ENCODE results near the gene NUDT10.
"Not testable (repeated sequence)": the region's sequence is repeated elsewhere in the genome, so short reads cannot be mapped to it uniquely, and the experiment has no call there.

NUDT10 gene

DNA sequence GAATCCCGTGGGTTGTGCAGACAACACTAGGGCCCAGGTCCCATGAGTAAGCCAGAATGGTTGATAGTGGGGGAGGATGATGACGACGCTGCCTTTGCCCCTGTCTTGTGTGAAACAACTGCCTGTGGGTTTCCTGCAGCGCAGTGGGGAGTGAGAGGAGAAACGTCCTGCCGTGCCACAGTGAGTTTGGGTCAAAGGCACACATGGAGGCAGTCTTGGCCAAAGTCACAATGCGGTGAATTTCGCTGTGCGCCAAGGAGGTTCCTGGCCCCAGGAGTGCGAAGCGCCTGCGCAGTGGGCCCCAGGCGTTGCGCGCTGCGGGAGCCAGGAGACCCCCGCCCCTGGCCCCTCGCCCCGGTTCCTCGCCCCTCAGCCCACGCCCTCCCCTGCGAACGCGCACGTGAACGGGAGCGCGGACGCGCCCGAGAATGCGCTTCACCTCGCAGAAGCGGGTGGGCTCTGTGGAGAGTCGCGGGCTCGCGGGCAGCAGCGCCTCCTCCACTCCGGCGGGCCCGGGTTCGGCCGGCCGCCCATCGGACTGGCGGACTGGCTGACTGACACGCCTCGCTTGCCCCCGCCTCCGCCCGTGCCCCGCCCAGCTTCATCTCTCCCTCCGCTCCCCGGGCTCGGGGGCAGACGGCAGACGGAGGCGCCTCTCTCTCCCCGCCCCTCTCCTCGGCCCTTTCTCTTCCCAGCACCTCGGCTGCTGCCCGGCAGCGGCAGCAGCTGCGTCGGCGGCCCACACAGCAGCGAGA lies at the start of gene NUDT10:
TSS of gene NUDT10 (plus strand) at position 635 of the 755 bp plus-strand sequence. CDS start 144 bp downstream, outside the sequence.
- peak; percentile 24 for DNase-seq

DNA sequence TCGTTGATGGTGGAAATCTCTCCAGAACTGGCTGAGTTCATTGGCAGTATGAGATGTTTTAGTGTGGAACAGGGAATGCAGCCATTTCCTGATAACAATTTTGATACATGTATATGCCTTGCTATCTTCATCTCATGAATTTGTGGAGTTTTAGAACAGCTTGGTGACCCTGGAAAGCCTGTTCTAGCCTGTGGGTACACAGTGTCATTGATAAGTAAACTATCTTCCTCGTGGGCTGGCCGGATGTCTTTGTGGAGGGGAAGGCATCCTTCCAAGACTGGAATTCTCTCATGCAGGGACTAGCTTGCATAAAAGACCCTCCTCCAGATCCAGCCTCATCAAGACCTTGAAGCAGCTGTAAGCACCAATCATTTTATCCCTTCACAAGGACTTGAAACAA lies 40.2 kb upstream of the NUDT10 start:
- DNase-seq: no peak

DNA sequence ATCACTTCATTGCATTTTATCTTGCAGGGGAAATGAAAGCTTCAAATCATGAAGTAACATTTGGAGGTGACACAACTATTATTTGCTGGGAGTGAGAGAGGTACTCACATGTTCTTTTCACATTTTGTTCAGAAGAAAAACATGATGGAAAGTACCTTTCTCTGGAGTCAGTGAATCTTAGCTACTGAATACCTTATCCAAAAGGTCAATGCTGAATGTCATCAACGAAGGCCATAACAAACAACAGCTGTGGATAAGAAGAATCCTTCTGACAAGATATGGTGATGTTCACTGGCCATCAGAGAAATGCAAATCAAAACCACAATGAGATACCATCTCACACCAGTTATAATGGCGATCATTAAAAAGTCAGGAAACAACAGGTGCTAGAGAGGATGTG lies 36.5 kb upstream of the NUDT10 start:
- DNase-seq: no peak

- no peak for DNase-seq
These were observed 16.4 kb upstream of the NUDT10 start for GRCh38 chrX:51316271-51316670.

DNA sequence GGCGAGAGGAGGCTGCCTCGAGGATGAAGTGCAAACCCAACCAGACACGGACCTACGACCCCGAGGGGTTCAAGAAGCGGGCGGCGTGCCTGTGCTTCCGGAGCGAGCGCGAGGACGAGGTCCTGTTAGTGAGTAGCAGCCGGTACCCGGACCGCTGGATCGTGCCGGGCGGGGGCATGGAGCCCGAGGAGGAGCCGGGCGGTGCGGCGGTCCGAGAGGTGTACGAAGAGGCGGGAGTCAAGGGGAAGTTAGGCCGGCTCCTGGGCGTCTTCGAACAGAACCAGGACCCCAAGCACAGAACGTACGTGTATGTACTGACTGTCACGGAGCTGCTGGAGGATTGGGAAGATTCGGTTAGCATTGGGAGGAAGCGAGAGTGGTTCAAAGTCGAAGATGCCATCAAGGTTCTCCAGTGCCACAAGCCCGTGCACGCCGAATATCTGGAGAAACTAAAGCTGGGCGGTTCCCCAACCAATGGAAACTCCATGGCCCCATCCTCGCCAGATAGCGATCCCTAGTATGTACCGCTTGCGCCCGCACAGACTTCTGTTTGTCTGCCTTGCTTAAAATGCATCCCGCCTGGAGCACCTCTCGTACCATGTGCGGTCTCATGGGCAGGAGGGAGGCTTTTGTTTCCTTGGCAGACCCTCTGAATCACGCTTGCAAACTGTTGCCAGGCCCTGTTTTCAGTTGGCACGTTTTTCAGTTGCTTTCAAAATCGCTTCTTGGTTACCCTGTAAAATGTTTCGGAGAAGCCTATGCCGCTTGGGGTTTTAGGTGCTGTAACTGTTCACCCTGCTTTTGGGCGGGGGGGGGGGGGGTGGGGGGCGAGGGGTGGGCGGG lies 542 bp downstream of the NUDT10 start:
- DNase-seq: not testable (repeated sequence)

DNA sequence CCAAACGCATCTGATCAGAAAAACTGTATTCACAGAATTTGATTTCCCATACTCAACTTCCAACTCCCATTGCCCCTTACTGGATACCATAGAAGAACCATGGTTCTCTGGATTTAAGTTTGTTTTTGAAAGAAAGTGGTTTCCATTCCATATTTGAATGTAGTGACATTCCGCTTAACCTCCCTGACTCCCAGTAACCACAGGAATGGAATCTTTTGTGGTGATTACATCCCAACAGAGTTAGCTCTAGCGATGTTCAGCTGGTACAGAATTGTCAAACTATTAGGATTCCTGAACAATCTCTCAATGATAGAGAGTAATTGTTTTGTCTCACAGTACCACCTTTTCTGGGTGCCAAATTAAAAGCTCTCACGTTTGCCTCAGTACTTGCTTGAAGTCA lies 1.7 kb downstream of the NUDT10 start:
- no peak for DNase-seq

- DNase-seq: peak; percentile 52
These were observed 4.0 kb downstream of the NUDT10 start for GRCh38 chrX:51336584-51336983.

- no peak for DNase-seq
These were observed 28.6 kb downstream of the NUDT10 start for GRCh38 chrX:51361251-51361650.

DNA sequence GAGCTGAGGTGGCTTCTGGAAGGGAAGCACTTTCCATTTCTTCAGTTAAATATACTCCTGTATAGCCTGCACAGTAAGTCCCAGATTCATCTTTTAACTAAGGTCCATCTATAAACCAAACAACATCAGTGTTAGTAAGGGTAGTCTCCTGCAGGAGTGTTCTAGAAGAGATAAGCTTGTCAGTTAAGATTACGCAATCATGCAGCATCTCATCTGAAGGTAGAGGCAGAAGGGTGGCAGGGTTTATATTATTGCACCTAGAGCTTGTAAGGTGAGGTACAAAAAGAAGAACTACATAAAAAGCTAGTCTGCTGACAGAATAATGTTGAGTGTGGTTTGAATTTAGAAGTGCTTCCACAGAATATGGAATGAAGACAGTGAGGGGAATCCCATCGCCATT lies 44.0 kb downstream of the NUDT10 start:
- no peak for DNase-seq
